ENCODE results near the gene ANO1. TPM values are rescaled to one million over a fixed set of nuclear protein-coding genes. Genes with fewer than 3 reads are reported as not detected.
A peak's percentile ranks its signal among the peaks of the same experiment; 100 is the strongest.

The ANO1 gene
- polyA plus RNA-seq, 4 donors, result 10.1 to 25.0 (median 14.7) TPM

DNA sequence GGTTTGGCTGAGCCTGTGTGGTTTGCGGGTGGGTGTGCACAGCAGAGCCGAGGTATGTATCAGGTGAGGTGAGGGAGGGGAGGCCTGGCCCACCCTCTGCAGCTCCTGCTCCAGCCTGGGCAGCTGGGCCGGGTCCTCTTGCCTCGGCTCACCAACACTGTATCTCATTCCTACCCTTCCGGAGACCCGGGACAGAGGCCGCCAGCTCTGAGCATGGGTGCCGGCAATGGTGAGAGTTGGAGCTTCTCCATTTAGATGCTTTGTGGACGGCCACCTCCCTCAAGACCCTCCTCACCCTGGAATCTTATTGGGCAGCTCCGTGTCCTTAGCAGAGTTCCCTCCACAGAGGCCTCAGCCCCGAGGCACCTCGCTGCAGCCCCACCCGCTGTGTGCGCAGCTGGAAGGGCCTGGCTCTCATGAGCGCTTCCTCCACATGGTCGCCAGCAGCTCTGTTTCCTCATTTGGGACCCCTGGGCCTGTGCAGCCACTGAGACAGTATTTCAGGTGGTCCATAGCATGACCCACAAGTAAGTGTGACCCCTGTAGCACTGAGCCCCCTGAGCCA is 55.7 kb downstream of the ANO1 start:
- DNase-seq (ENCODE audit: low read depth in 4 of 4, low spot score in 2 of 4), result no peak

DNA sequence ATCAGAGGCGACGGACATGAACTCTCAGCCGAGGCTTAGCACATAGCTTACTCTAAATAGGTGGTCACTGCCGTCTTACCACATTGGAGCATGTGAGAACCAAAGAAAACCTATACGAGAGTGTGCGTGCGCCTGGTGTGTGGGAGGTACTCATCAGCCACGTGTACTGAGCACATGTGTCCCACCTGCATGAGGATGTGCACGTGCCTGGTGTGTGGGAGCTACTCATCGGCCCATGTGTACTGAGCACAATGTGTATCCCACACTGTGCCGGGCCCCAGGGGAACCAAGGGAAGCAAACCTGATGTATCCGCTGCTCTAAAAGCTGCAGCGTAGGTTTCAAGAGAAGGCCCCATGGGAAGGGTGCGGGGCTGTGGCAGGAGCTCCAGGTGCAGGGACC is 56.4 kb downstream of the ANO1 start:
- no peak for DNase-seq (ENCODE audit: low read depth in 4 of 4, low spot score in 2 of 4)

DNA sequence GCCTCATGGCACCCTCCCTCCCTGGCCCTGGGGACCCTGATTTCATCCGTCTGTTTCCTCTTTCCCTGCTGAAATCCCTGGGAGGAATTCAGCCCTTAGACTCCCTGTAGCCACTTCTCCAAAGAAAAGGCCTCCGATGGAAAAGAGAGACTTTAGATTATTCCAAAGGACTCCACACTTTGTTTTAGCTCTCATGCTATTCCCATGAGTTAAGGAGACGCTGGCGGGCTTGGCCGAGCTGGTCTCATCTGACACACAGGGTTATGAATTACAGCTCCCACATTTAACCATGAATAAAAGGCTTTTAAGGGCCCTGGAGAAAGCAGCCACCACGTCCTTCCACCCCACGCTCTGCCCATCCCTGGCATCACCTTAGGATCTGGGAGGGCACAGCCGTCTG is 57.0 kb downstream of the ANO1 start:
- no peak for DNase-seq (ENCODE audit: low read depth in 4 of 4, low spot score in 2 of 4)

DNA sequence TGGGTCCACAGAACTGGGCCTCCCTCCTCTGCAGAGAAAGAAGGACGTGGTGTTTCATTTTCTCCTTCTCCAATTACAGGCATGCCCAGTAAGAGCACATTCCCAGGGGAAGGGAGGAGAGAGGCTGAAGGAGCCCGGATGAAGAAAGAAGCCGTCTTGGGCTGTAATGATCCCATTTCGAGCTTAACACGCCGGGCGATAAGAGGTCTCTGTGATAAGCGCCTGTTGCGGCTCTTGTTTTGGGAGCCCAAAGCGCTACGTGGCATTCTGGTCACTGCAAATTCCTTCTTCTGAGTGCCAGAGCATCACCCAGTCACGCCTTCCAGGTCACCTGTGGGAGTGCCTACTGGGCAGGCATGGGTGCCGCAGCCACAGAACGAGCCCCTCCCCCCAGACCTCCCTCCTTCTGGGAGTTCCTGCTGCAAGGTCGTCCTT is 57.5 kb downstream of the ANO1 start:
- no peak for DNase-seq (ENCODE audit: low read depth in 4 of 4, low spot score in 2 of 4)

DNA sequence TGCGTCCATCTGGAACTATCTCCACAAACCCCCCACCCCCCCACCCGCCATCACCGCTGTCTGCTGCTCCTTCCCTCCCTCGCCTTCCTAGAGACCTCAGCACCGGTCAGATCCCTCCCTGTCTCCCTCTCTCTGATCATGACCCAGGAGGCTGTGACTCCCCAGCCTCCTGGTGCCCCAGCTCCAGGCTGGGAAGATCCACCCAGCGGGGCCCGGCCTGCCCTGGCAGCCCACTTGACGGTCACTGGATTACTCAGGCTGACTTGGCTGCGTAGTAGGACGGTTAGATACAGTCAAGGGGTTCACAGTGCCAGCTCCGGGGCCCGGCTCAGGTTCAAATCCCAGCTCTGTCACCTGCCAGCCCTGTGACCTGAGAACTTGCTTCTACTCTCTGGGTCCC is 59.3 kb downstream of the ANO1 start:
- DNase-seq (ENCODE audit: low read depth in 4 of 4, low spot score in 2 of 4), result no peak

DNA sequence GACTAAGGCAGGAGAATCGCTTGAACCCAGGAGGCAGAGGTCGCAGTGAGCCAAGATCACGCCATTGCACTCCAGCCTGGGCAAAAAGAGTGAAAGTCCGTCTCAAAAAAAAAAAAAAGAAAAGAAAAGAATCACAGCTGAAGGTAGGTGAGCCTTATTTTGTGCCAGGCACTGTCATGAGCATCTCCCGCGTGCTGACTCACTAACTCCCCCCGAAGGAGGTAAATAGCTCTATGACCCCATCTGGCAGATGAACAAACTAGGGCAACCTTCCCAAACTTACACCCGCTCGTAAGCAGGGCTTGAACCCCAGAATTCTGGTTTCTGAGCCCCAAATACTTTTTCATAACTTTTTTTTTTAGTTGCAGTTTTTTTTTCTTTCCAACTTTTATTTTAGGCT is 60.3 kb downstream of the ANO1 start:
- DNase-seq (ENCODE audit: low read depth in 4 of 4, low spot score in 2 of 4), result no peak

DNA sequence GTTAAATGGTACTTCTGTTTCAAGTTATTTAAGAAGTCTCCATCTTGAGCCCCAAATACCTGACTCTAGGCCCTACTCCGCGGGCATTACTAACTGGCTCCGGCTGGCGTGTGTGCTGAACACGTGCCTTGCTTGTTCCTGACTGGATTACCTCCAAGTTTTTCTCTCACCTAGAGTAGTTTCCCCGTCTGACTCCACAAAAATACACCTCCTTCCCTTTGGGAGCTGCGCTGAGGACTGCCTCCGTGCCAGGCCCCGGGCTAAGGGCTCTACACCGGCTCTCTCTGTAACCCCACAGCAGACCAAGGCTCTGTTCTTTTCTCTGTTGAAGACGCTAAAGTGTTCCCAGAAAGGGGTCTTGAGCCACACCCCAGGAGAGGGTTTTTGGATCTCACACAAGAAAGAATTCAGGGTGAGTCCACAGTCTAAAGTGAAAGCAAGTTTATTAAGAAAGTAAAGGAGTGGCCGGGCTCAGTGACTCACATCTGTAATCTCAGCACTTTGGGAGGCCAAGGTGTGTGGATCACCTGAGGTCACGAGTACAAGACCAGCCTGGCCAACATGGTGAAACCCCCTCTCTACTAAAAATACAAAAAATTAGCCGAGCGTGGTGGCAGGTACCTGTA is 61.8 kb downstream of the ANO1 start:
- DNase-seq (ENCODE audit: low read depth in 4 of 4, low spot score in 2 of 4), result no peak

DNA sequence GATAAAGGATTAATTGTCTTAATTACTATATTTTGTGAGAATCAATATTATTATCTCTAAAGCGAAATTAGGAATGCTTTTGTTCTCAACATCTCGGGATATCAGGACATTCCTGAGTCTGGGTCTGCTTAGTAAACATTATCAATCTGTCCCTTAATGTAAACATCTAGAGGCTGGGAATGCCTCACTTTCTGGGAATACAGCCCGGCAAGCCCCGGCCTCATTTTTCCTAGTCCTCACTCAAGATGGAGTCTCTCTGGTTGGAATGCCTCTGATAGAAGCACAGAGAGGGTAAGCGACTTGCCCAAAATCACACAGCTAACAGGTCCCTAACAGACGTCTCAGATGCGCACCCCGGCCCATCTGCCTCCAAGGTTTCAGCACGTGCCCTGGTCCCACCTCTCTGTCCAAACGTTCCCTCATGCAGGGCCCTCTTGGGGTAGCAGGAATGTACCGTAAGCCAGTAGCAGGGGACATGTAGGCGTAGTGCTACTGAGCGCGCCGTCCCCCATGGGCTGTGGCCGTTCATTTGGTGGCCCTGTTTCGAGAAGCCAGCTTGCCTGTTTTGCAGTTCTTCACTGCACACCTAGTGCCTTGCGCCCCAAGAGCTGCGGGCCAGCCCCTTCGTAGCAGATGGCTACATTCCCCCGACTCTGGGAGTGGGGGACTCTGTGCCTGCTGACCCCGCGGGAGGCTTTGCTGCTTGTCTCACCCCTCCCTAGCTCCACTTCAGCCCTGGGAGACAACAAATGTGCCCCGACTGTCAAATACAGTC is 62.8 kb downstream of the ANO1 start:
- no peak for DNase-seq (ENCODE audit: low read depth in 4 of 4, low spot score in 2 of 4)

DNA sequence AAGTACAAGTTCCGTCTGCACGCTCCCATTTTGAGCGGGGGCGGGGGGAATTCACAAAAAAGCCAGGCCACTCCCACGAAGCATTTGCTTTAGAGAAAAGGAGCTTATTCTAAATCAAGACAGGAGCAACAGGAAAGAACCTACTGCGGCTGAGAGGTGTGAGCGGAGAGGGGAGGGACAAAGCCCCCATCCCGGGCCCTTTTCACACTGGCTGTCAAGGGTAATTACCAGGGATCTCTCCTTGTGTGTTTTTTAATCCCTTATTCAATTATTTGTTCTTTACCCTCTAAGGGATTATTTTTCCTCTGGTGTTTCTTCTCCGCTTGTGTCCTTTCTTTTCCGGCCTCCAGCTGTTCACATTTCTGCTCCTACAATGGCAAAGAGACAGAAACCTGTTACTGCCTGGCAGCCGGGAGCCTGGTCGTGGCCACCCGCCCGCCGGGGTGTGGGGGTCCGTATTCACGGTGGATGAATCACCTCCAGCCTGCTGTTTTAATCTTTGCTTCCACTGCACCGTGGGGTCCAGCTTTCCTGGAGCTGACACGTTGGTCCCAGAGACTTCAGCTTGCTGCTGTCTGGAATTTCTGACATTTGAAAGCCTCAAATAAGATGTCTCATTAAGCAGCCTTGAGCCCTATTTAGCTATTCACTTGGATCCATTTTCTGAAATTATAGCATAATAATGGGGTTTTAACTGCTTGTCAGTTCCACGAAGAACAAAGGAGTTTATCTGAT is 63.5 kb downstream of the ANO1 start:
- peak in 1 of 4 donors; percentile 59 for DNase-seq (ENCODE audit: low read depth in 4 of 4, low spot score in 2 of 4)

DNA sequence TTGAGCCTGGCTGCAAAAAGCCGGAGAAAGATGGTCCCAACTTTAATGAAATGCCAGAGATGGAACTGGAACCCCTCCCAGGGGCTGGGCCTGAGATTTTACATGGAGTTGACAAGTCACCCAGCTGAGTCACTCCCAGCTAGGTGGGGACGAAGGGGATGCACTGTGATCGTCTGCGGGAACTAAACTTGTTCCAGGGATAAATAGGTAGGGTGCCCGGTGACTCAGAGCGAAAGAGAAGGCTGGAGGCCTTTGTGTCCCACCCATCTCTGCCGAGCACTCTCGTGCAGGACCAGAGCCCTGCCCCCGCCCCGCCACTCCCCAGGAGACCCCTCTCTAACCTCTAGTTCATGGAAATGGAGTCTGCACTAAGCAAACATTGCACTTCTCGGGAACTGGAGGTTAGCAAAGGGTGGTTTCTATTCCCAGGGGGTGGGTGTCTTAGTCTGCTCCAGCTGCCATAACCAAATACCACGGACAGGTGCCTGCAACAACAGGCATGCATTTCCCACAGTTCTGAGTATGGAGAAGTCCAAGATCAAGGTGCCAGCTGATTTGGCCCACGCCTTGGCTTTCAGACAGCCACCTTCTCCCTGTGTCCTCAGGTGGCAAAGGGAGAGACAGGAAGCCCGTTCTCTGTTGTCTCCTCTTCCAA is 64.2 kb downstream of the ANO1 start:
- no peak for DNase-seq (ENCODE audit: low read depth in 4 of 4, low spot score in 2 of 4)

DNA sequence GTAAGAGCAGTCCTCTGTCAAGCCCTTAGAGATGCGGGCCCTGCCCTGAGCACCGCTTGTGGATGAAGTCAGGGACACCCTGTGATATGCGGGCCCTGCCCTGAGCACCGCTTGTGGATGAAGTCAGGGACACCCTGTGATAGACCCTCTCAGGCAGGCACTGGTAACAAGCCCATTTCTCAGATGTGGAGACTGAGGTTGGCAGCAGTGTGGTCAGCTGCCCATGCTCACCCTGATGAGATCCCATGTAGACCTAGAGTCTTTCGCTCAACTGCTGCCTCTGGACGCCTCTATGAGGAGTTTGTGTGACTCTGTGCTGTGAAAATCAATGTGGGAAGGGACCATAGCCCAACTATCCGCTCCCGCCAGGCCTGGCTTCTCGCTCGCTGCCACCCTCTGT is 66.1 kb downstream of the ANO1 start:
- no peak for DNase-seq (ENCODE audit: low read depth in 4 of 4, low spot score in 2 of 4)

DNA sequence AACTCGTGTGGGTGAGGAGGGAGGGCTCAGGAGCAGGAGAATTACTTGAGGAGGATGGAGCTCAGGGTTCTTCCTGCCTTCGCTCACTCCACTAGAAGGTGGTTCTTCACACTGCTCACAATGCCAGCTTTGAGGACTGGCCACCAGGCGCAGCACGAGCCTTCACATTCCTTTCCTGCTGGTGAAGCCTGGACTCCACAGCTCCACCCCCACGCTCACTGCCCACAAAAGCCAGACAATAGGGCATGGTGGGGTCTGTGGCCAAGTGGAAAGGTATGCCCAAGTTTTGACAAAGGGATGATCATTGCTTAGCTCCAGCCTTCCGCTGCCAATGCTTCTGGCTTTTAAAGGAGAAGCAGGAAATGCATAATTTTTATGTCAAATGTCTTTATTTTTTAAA is 67.0 kb downstream of the ANO1 start:
- DNase-seq (ENCODE audit: low read depth in 4 of 4, low spot score in 2 of 4), result no peak

DNA sequence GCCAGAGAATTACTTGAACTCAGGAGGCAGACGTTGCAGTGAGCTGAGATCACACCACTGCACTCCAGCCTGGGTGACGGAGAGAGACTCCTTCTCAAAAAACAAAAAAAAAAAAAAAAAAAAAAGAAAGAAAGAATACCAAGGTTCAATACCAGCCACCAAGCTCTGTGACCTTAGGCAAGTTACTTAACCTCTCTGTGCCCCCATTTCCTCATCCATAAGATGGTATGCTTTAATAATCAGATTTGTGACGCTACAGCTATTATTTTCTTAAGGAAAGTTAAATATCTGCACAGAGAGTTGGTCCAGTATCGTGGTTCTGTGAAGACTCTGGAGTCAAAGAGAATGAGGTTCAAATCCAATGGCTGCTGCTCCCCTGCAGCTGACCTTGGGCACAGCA is 67.7 kb downstream of the ANO1 start:
- no peak for DNase-seq (ENCODE audit: low read depth in 4 of 4, low spot score in 2 of 4)

DNA sequence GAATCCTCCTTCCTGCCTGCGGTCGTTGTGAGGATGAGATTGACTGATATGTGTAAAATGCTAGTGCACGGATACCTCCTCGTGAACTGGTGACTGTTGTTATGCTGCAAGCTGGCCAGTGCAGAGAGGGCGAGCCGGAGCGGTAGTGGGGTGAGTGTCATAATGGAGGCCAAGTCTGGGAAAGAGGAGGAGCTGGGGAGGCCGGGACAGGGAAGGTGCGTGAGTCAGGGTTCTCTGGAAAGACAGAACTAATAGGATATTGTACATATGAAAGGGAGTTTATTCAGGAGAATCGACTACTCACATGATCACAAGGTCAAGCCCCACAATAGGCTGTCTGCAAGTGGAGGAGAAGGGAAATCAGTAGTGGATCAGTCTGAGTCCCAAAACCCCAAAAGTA is 68.2 kb downstream of the ANO1 start:
- DNase-seq (ENCODE audit: low read depth in 4 of 4, low spot score in 2 of 4), result no peak

DNA sequence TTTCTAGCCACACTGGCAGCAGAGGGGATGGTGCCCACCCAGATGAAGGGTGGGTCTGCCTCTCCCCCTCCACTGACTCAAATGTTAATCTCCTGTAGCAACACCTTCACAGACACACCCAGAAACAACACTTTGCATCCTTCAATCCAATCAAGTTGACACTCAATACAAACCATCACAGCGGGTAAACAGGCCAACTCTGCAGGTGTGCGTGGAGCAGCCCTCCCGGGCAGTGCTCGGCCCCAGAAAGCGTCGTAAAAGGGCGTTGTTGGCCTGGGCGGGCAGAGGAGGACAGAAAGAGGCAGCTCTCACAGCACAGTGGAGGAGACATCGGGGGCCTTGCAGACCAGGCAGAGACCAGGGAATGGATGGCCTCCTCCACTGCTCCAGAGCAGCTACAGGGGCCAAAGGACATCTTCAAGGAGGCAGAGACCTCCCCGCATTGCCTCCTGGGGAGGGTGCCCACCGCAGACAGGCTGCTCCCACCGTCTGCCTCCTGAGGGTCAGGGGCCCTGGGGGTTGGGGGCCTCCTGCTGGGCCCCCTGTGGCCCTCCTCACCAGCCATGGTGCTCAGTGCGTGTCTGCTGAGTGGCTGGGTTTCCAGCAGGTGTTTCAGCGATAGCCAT is 68.9 kb downstream of the ANO1 start:
- no peak for DNase-seq (ENCODE audit: low read depth in 4 of 4, low spot score in 2 of 4)

DNA sequence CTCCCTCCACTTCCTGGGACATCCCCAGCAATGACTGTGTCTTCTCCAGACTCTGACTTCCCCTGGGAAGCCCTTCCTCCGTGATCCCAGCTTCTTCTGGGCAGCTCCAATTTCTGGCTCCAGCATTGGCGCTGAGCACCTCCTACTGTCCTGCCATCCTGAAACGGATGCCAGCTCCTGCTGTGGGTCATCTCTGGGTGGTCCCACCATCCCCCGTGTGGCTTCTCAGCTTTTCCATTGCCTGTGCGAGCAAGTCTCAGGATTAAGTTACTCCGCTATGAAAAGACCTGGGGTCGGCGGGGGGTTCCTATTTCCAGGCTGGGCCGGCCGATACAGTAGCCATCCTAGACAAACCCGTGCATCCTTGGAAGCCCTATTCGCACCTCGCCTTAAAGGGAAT is 69.6 kb downstream of the ANO1 start:
- no peak for DNase-seq (ENCODE audit: low read depth in 4 of 4, low spot score in 2 of 4)

DNA sequence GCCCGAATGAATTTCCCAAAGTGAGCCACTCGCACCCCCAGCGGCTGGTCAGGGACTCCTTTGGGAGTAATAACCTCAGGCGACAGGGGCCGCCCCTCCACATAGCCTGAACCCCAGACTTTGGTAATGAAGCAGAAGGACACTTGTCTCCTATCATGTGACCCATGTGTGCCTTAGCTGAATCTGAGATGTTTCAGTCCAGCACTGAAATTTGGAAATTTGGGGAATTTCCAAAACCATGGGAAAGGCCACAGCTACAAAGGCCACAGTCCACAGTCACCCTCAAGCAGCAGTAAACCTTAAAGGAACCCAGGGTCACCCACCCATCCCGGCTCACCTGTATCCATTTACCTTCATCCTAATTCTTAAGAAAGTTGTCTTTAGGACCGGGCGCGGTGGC is 73.6 kb downstream of the ANO1 start:
- DNase-seq (ENCODE audit: low read depth in 4 of 4, low spot score in 2 of 4), result no peak

DNA sequence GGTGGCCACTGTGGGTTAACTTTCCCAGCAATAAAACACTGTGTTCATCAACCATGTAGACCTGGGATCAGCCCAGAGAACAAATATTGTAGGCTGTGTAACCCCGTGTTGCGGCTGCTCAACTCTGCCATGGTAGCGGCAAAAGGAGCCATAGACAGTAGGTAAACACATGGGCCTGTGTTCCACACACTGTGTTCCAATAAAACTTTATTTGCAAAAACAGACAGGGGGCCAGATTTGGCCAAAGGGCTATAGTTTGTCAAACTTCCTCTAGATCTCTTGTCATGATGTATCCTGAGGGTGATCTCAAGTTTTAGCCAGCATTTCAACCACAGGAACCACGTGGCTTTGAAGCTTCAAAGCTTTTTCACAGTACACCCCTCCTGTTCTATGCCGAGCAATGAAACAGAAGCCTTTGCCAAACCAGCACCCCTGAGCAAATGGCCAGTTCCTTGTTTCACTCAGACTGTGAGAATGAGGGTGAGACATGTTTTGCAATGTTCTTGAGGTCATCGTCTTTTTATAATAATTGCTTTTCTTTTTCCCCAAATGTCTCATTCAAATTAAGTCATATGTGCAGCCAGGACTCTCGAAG is 75.1 kb downstream of the ANO1 start:
- DNase-seq (ENCODE audit: low read depth in 4 of 4, low spot score in 2 of 4), result no peak

DNA sequence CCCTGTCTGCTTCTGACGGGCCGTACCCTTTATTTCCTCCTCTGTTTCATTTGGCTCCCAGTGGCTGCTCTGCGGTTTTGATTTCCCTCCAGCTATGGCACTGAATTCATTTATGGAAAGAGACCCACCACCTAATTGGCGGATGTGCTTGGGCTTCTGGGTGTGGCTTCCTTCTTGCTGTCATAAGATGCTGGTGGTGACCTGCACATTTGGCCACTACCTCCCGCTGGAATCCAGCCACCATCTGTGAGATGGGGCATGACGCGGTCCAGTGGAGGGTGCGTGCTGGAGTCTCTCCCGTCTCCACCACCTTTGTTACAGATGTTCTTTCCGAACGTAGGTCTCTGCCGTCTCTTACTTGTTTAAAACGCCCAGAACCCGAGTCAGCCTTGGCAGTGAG is 77.3 kb downstream of the ANO1 start:
- DNase-seq (ENCODE audit: low read depth in 4 of 4, low spot score in 2 of 4), result no peak
